Measurements from ENCODE around the gene ETHE1. TPM values are rescaled to one million over a fixed set of nuclear protein-coding genes. Genes with fewer than 3 reads are reported as not detected.

Gene ETHE1
- total and polyA plus RNA-seq, 2 of the 8 experiments (the other 6 are each of a cell fraction or from before 2014, with no cell fraction given), result 19.9 to 96.0 TPM

DNA sequence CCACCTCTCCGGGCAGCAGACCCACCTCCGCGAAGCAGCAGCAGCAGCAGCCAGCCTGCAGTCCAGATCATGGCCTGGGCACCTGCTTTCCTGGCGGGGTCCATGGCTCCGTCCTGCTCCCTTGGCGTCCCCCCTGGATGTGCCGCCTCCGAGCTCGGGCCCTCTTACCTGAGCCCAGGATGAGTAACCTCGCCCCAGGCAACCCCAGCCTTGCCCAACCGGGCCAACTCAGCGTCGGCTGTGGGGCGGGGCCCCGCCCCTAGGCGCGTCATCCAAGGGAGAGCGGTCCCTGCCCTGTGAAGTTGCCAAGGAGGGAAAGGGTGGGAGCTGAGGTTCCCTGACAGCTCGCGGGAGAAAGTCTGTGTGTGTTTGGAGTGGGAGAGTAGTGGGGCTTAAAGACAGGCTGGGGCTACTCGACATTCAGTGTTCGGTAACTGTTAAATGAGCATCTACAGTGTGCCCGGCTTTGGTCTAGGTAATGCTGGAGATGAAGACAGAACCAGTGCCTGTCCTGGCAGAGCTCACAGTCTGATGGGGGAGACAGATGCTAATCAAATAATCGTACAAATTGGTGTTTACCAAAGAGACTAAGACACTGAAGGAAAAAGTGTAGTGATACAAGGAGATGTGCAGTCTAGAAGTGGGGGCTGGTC lies 61.4 kb downstream of the ETHE1 start, which contains the start of gene LYPD3:
Gene LYPD3 (minus strand): TSS at position 141 of the 653 bp plus-strand sequence. CDS start 37 bp downstream, at position 104.
- DNase-seq (ENCODE audit: low read depth in 1 of 2, low spot score in 2 of 2) (peak in 1 of 2 experiments; percentile 71), FAIRE-seq (no peak)
- peak within 1 kb of the TSS; percentile 81; the same call in 1 of the 2 replicates for H2BK15ac ChIP-seq (ENCODE audit: low read length)
- H3K27me3 ChIP-seq (replicated peaks in 1 of 4; ENCODE audit: control insufficient read depth in 3 of 4, extremely low read depth in 1 of 4, insufficient read depth in 3 of 4, low read length in 3 of 4), result peaks cover 0 to 25% (median 15%) of the 10 kb centered on the region in 4 experiments; a peak in 6 of 7 replicates
- no peak within 1 kb of the TSS for H3K18ac ChIP-seq (ENCODE audit: extremely low read depth, low read length)
- no peak within 1 kb of the TSS for H3K14ac ChIP-seq (ENCODE audit: insufficient read length)
- CTCF ChIA-PET (ENCODE audit: partially characterized antibody), result interaction anchor here (1.1 to 4.9 kb wide), 10 partner anchors 15 to 280 kb away, joined by 3 to 33 read pairs (median 4); partner anchors contain the start of gene PHLDB3
- H4K20me1 ChIP-seq (replicated peaks in 1 of 2; ENCODE audit: control insufficient read depth in 1 of 2, insufficient read depth in 2 of 2, low read length in 2 of 2), result no peaks in the 10 kb centered on the region
- no peak within 1 kb of the TSS for H2AK5ac ChIP-seq (ENCODE audit: low read depth, low read length)
- no peak within 1 kb of the TSS for H2BK120ac ChIP-seq (replicated peaks; ENCODE audit: low read depth, low read length)
- H3K23me2 ChIP-seq (ENCODE audit: low read depth, low read length), result peaks cover 13% of the 10 kb centered on the region
- H3K4ac ChIP-seq (replicated peaks; ENCODE audit: insufficient read length, low read depth, low read length), result no peak within 1 kb of the TSS
- 49% methylated on average over 21 of the region's 24 CpGs; no CpG with 5 or more reads in 1 of the 2 experiments for whole genome bisulfite sequencing, 2 experiments (ENCODE audit: extremely low coverage in 1 of 2, insufficient coverage in 1 of 2, insufficient read length in 1 of 2, insufficient replicate concordance in 2 of 2, low coverage in 1 of 2, low lambda C conversion rate in 2 of 2, missing lambda C conversion rate in 1 of 2)
- no peaks in the 10 kb centered on the region for H3K79me2 ChIP-seq (ENCODE audit: control insufficient read depth in 1 of 2, insufficient read depth in 2 of 2, low read length in 2 of 2)
- H4K8ac ChIP-seq (ENCODE audit: extremely low read depth, insufficient read depth, low read length), result no peak within 1 kb of the TSS
- H3K23ac ChIP-seq (ENCODE audit: insufficient read length), result no peak within 1 kb of the TSS
- no peaks in the 10 kb centered on the region for H3K36me3 ChIP-seq (ENCODE audit: control insufficient read depth in 2 of 4, insufficient read depth in 4 of 4, low read length in 3 of 4)
- POLR2A ChIA-PET (ENCODE audit: partially characterized antibody), result interaction anchor here (0.8 to 4.4 kb wide), 3 partner anchors 8 to 67 kb away, joined by 3 to 23 read pairs (median 4); partner anchors contain the start of genes PHLDB3 and ZNF575
- TF ChIP-seq ATF3 (IDR thresholded peaks at IDR 0.05; ENCODE audit: insufficient read depth, low read depth, low read length), result no peak
- no peak for TF ChIP-seq BCL11A (IDR thresholded peaks at IDR 0.05; ENCODE audit: low read depth in 2 of 2, low read length in 2 of 2)
- TF ChIP-seq CREB1 (IDR thresholded peaks at IDR 0.05), result 0 out of 2 replicates have a peak, but pooled peaks have one; percentile 46
- H3K4me1 ChIP-seq (replicated peaks in 1 of 4; ENCODE audit: control insufficient read depth in 3 of 4, insufficient read depth in 4 of 4, low read length in 3 of 4), result peaks cover 0 to 8% (median 3%) of the 10 kb centered on the region in 4 experiments; a peak in 4 of 7 replicates
- H3K4me2 ChIP-seq (ENCODE audit: insufficient read depth in 1 of 2, low read depth in 2 of 2, low read length in 2 of 2), result peak within 1 kb of the TSS; percentile 77 to 87
- H3K9ac ChIP-seq (replicated peaks in 1 of 4; ENCODE audit: extremely low read depth in 1 of 4, low read depth in 3 of 4, low read length in 3 of 4), result 0 out of 7 replicates have a peak within 1 kb of the TSS, but pooled peaks of 1 of the 4 experiments have one; percentile 2
- H3K4me3 ChIP-seq (ENCODE audit: extremely low read depth in 1 of 4, insufficient read depth in 2 of 4, low read depth in 3 of 4, low read length in 4 of 4), result peak within 1 kb of the TSS; percentile 50 to 93 (median 85); a peak in 6 of 8 replicates
- no peak within 1 kb of the TSS for H3K27ac ChIP-seq (ENCODE audit: low read depth, low read length)
- H2BK20ac ChIP-seq (ENCODE audit: low read length), result no peak within 1 kb of the TSS
- no peak within 1 kb of the TSS for H4K5ac ChIP-seq (ENCODE audit: insufficient read length, low read depth, low read length)
- no peaks in the 10 kb centered on the region for H3K9me3 ChIP-seq (ENCODE audit: insufficient read depth in 2 of 2, low read depth in 1 of 2, low read length in 1 of 2)
- no peak within 1 kb of the TSS for H2BK5ac ChIP-seq (ENCODE audit: low read depth, low read length)
- no peak within 1 kb of the TSS for H2BK12ac ChIP-seq (ENCODE audit: low read depth, low read length)
- H3K56ac ChIP-seq (replicated peaks; ENCODE audit: insufficient read length, low read depth, low read length), result no peak within 1 kb of the TSS
- H4K91ac ChIP-seq (replicated peaks; ENCODE audit: insufficient read length, low read length), result no peak within 1 kb of the TSS
- no peaks in the 10 kb centered on the region for H3K79me1 ChIP-seq (ENCODE audit: low read depth, low read length)
- H2AFZ ChIP-seq (ENCODE audit: low read length), result no peak within 1 kb of the TSS; the same call in none of the 2 replicates

All from H1 (cell line).